Lower leg skin (tissue), 3 donors: ENCODE measurements around the gene KLF6.

ENCODE experiments used
- POLR2A ChIP-seq, 2 donors: fragments of 450-650 bp; IDR thresholded peaks; one replicate each; pipeline ENCODE4 v1.6.1; 2016 to 2017; ENCODE audit warnings: antibody characterized with exemption in 2 of 2, mild to moderate bottlenecking in 1 of 2, moderate library complexity in 1 of 2
- TF ChIP-seq, protein P1 (sequence below), 3 donors: fragments of 450-650 bp; IDR thresholded peaks; one replicate each; pipeline ENCODE4 v1.5.1; 2016; ENCODE audit warnings: antibody characterized with exemption in 3 of 3, mild to moderate bottlenecking in 3 of 3, moderate library complexity in 2 of 3

DNA sequence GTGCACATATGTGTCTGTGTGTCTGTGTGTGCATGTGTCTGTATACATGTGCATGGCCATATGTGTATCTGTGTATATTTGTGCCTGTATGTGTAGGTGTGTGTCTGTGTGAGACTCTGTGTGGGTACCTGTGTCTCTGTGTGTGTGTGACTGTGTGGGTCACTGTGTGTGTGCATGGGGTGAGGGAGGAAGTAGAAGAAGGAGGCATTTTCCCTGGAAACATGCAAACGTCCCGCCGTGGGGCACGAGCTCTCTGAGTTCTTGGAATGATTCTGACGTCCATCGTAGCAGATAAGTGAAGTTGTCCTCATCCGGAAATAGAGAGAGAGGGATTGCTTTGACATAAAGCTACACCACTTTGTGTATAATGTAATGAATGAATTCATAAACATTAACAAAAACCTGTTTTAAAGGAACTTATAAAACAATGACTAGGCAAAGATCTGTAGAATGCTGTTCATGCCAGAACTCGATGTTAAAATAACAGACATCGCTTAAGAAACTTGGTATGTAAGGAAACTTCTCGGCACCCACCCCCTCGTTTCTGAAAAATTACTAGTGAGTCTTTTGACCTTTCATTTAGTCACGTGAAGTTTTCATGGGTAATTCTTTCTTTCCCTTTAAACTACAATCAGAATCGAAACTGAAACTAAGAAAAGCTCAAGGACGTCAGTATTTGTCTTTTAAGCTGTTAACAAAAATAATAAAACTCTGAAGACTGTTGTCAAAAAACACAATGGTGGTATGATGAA, 43.6 kb upstream of the KLF6 start:
- TF ChIP-seq POLR2A (IDR thresholded peaks at IDR 0.05), result no peak
- TF ChIP-seq, protein P1, sequence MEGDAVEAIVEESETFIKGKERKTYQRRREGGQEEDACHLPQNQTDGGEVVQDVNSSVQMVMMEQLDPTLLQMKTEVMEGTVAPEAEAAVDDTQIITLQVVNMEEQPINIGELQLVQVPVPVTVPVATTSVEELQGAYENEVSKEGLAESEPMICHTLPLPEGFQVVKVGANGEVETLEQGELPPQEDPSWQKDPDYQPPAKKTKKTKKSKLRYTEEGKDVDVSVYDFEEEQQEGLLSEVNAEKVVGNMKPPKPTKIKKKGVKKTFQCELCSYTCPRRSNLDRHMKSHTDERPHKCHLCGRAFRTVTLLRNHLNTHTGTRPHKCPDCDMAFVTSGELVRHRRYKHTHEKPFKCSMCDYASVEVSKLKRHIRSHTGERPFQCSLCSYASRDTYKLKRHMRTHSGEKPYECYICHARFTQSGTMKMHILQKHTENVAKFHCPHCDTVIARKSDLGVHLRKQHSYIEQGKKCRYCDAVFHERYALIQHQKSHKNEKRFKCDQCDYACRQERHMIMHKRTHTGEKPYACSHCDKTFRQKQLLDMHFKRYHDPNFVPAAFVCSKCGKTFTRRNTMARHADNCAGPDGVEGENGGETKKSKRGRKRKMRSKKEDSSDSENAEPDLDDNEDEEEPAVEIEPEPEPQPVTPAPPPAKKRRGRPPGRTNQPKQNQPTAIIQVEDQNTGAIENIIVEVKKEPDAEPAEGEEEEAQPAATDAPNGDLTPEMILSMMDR (IDR thresholded peaks at IDR 0.05), result no peak
